MM.1S (cell line): ENCODE measurements around the gene CHAF1A.

Experiments used
- DNase-seq: peaks from one replicate; pipeline ENCODE4 v3.0.0-alpha.2; 2015
- H2AFZ ChIP-seq: fragments of 300-600 bp; sonication (generic); 2 replicates; pipeline ENCODE4 v1.6.0; 2016; ENCODE audit warnings: antibody characterized with exemption, low read length
- H3F3A ChIP-seq: fragments of 300-600 bp; sonication (generic); 2 replicates; pipeline ENCODE4 v1.6.1; 2016; ENCODE audit warnings: mild to moderate bottlenecking, antibody characterized with exemption, low read length, moderate library complexity, mixed read lengths; ENCODE audit not compliant: insufficient read depth
- H3K27ac ChIP-seq: fragments of 300-600 bp; sonication (generic); 2 replicates; pipeline ENCODE4 v1.5.1; 2016; ENCODE audit warnings: mild to moderate bottlenecking, low read length
- H3K27me3 ChIP-seq: fragments of 300-600 bp; sonication (generic); replicated peaks from 2 replicates; pipeline ENCODE4 v1.6.0; 2016; ENCODE audit warnings: low read length; ENCODE audit not compliant: insufficient read depth
- H3K36me3 ChIP-seq: fragments of 300-600 bp; sonication (generic); replicated peaks from 2 replicates; pipeline ENCODE4 v1.6.1; 2016; ENCODE audit warnings: mild to moderate bottlenecking, low read length, mixed read lengths; ENCODE audit not compliant: insufficient read depth
- H3K4me1 ChIP-seq: fragments of 300-600 bp; sonication (generic); 2 replicates; pipeline ENCODE4 v1.6.1; 2016; ENCODE audit warnings: low read length, mixed read lengths
- H3K4me2 ChIP-seq: fragments of 300-600 bp; sonication (generic); 2 replicates; pipeline ENCODE4 v1.6.0; 2016; ENCODE audit warnings: low read depth, low read length
- H3K4me3 ChIP-seq: fragments of 300-600 bp; sonication (generic); 2 replicates; pipeline ENCODE4 v1.5.1; 2016; ENCODE audit warnings: low read length, mixed read lengths
- H3K79me2 ChIP-seq: fragments of 300-600 bp; sonication (generic); 2 replicates; pipeline ENCODE4 v1.6.1; 2016; ENCODE audit warnings: mixed run types, low read length, mixed read lengths
- H3K9ac ChIP-seq: fragments of 300-600 bp; sonication (generic); 2 replicates; pipeline ENCODE4 v1.6.1; 2016; ENCODE audit warnings: low read length, mixed read lengths
- H3K9me2 ChIP-seq: fragments of 300-600 bp; sonication (generic); replicated peaks from 2 replicates; pipeline ENCODE4 v1.6.1; 2016; ENCODE audit warnings: mild to moderate bottlenecking, low read length, mixed read lengths; ENCODE audit not compliant: insufficient read depth
- H3K9me3 ChIP-seq: fragments of 300-600 bp; sonication (generic); replicated peaks from 2 replicates; pipeline ENCODE4 v1.6.1; 2016; ENCODE audit warnings: mild to moderate bottlenecking, low read length, mixed read lengths; ENCODE audit not compliant: insufficient read depth
- H4K20me1 ChIP-seq: fragments of 300-600 bp; sonication (generic); 2 replicates; pipeline ENCODE4 v1.6.1; 2016; ENCODE audit warnings: mild to moderate bottlenecking, low read length, moderate library complexity, mixed read lengths; ENCODE audit not compliant: insufficient read depth
- CTCF ChIP-seq: fragments of 300-600 bp; sonication (generic); IDR thresholded peaks from 2 replicates; pipeline ENCODE4 v1.5.1; 2016; ENCODE audit warnings: antibody characterized with exemption, low read length, mixed read lengths
- EZH2 ChIP-seq: fragments of 300-600 bp; sonication (generic); optimal IDR thresholded peaks from 2 replicates; pipeline ENCODE3; 2017; ENCODE audit warnings: low read depth, mild to moderate bottlenecking, antibody characterized with exemption, low read length, mixed read lengths
- EZH2phosphoT487 ChIP-seq: fragments of 300-600 bp; sonication (generic); IDR thresholded peaks from 2 replicates; pipeline ENCODE4 v1.6.1; 2018; ENCODE audit warnings: antibody characterized with exemption, low read length

The CHAF1A gene

GRCh38 chr19:4448147-4448985 is 45.9 kb downstream of the CHAF1A start:
- H3K36me3 ChIP-seq: 0 out of 2 replicates have a peak, but pooled peaks cover 3% of the 10 kb centered on the region

GRCh38 chr19:4449022-4449638 is 46.7 kb downstream of the CHAF1A start:
- DNase-seq: no peak
- peaks cover 8% of the 10 kb centered on the region; the same call in 1 of the 2 replicates for H3F3A ChIP-seq
- H3K9me2 ChIP-seq: no peaks in the 10 kb centered on the region
- H3K4me3 ChIP-seq: no peak overlapping the region
- no peak overlapping the region for H3K27ac ChIP-seq
- H2AFZ ChIP-seq: no peak overlapping the region
- H3K9me3 ChIP-seq: no peaks in the 10 kb centered on the region
- H3K4me1 ChIP-seq: no peaks in the 10 kb centered on the region
- TF ChIP-seq CTCF (no peak), EZH2phosphoT487 (no peak), EZH2 (no peak)
- no peaks in the 10 kb centered on the region for H3K27me3 ChIP-seq
- H3K4me2 ChIP-seq: no peak overlapping the region
- H3K36me3 ChIP-seq: 0 out of 2 replicates have a peak, but pooled peaks cover 3% of the 10 kb centered on the region
- H3K9ac ChIP-seq: no peak overlapping the region
- peaks cover 3% of the 10 kb centered on the region; the same call in 1 of the 2 replicates for H3K79me2 ChIP-seq
- peaks cover 8% of the 10 kb centered on the region; the same call in 1 of the 2 replicates for H4K20me1 ChIP-seq

More at GRCh38 chr19:4448147-4448985, 45.9 kb downstream of the CHAF1A start:
- Histone ChIP-seq H3K4me1 (no peaks in the 10 kb centered on the region), H3K4me2 (no peak overlapping the region), H3K9me3 (no peaks in the 10 kb centered on the region), H3K27me3 (no peaks in the 10 kb centered on the region), H3F3A (peaks cover 8% of the 10 kb centered on the region; the same call in 1 of the 2 replicates), H3K9me2 (no peaks in the 10 kb centered on the region), H3K79me2 (peaks cover 3% of the 10 kb centered on the region; the same call in 1 of the 2 replicates), H3K4me3 (no peak overlapping the region), H3K9ac (no peak overlapping the region), H4K20me1 (peaks cover 8% of the 10 kb centered on the region; the same call in 1 of the 2 replicates), H3K27ac (no peak overlapping the region), H2AFZ (no peak overlapping the region)
- DNase-seq: no peak
- TF ChIP-seq EZH2 (no peak), EZH2phosphoT487 (no peak), CTCF (no peak)

- H4K20me1 ChIP-seq: peaks cover 6% of the 10 kb centered on the region; the same call in 1 of the 2 replicates
These were observed 47.2 kb downstream of the CHAF1A start for GRCh38 chr19:4449639-4450028.

More at GRCh38 chr19:4449639-4450028, 47.2 kb downstream of the CHAF1A start:
- Histone ChIP-seq H3K4me3 (no peak overlapping the region), H3K27ac (no peak overlapping the region), H3K36me3 (0 out of 2 replicates have a peak, but pooled peaks cover 2% of the 10 kb centered on the region), H2AFZ (no peak overlapping the region), H3K27me3 (no peaks in the 10 kb centered on the region), H3K4me1 (no peaks in the 10 kb centered on the region), H3F3A (peaks cover 8% of the 10 kb centered on the region; the same call in 1 of the 2 replicates), H3K9me2 (no peaks in the 10 kb centered on the region), H3K9me3 (no peaks in the 10 kb centered on the region), H3K9ac (no peak overlapping the region), H3K4me2 (no peak overlapping the region), H3K79me2 (peaks cover 3% of the 10 kb centered on the region; the same call in 1 of the 2 replicates)
- TF ChIP-seq EZH2phosphoT487: no peak
- no peak for TF ChIP-seq EZH2
- TF ChIP-seq CTCF: no peak
- no peak for DNase-seq
